Osteoblast (primary cell): ENCODE data around the gene ITFG2. TPM values are rescaled to one million over a fixed set of nuclear protein-coding genes. Genes with fewer than 3 reads are reported as not detected.
A peak's percentile ranks its signal among the peaks of the same experiment; 100 is the strongest.

ENCODE experiments used
- DNase-seq: peaks from one replicate; pipeline ENCODE4 v3.0.0; 2011; ENCODE audit warnings: low spot score, mixed read lengths; ENCODE audit not compliant: insufficient read length; ENCODE audit errors: missing footprints
- H2AFZ ChIP-seq: 2 replicates; pipeline ENCODE4 v1.6.0; 2011; ENCODE audit warnings: mild to moderate bottlenecking, low read length
- H3K27ac ChIP-seq: 2 replicates; pipeline ENCODE4 v1.5.1; 2011; ENCODE audit warnings: mild to moderate bottlenecking, low read depth, low read length, moderate library complexity
- H3K27me3 ChIP-seq: 2 replicates; pipeline ENCODE4 v1.6.0; 2012; ENCODE audit warnings: mild to moderate bottlenecking, control low read depth, inconsistent platforms, low read length, moderate library complexity; ENCODE audit not compliant: insufficient read depth
- H3K36me3 ChIP-seq: 2 replicates; pipeline ENCODE4 v1.5.1; 2011; ENCODE audit warnings: mild to moderate bottlenecking, low read length, control low read depth, moderate library complexity; ENCODE audit not compliant: insufficient read depth
- H3K4me1 ChIP-seq: 2 replicates; pipeline ENCODE4 v1.5.1; 2011; ENCODE audit warnings: mild to moderate bottlenecking, low read length, control low read depth, moderate library complexity; ENCODE audit not compliant: insufficient read depth
- H3K4me2 ChIP-seq: 2 replicates; pipeline ENCODE4 v1.6.0; 2011; ENCODE audit warnings: mild to moderate bottlenecking, low read length; ENCODE audit not compliant: insufficient read depth
- H3K4me3 ChIP-seq: fragments of 200-600 bp; sonication (generic); 3 replicates; pipeline ENCODE4 v1.5.1; 2012; ENCODE audit warnings: mild to moderate bottlenecking, low read length, inconsistent platforms; ENCODE audit not compliant: insufficient read depth
- H3K79me2 ChIP-seq: 2 replicates; pipeline ENCODE4 v1.6.0; 2012; ENCODE audit warnings: mild to moderate bottlenecking, low read length, control low read depth, inconsistent platforms; ENCODE audit not compliant: insufficient read depth
- H3K9me3 ChIP-seq: 2 replicates; pipeline ENCODE4 v1.5.1; 2011; ENCODE audit warnings: low read depth, low read length, control low read depth
- H4K20me1 ChIP-seq: 2 replicates; pipeline ENCODE4 v1.6.0; 2012; ENCODE audit warnings: mild to moderate bottlenecking, low read length, control low read depth; ENCODE audit not compliant: insufficient read depth
- total RNA-seq: library from RNA; depleted of rRNA; stranded (reverse); fragments of >200 nt; gene quantifications from 2 replicates; pipeline ENCODE4 v1.2.3, GENCODE V29; 2012
- TF ChIP-seq, protein P1 (sequence below): IDR thresholded peaks from 2 replicates; pipeline ENCODE4 v1.5.1; 2011; ENCODE audit warnings: mild to moderate bottlenecking, low read depth, low read length, moderate library complexity; ENCODE audit errors: extremely low read depth

The ITFG2 gene
- total RNA-seq, result 20.6 TPM in 2 replicates

GRCh38 chr12:2812290-2813213 lies at the start of gene ITFG2:
TSS of gene ITFG2 (plus strand) at chr12:2812668. CDS start at chr12:2812761, 93 bp downstream.
- Histone ChIP-seq H3K36me3 (peaks cover 5% of the 10 kb centered on the region), H3K4me2 (peak within 1 kb of the TSS; percentile 98), H3K4me3 (peak within 1 kb of the TSS; percentile 86), H4K20me1 (no peaks in the 10 kb centered on the region), H3K79me2 (peaks cover 31% of the 10 kb centered on the region), H2AFZ (peak within 1 kb of the TSS; percentile 98), H3K4me1 (peaks cover 11% of the 10 kb centered on the region), H3K9me3 (no peaks in the 10 kb centered on the region), H3K27ac (peak within 1 kb of the TSS; percentile 92), H3K27me3 (no peaks in the 10 kb centered on the region)
- DNase-seq, result peak; percentile 96
- TF ChIP-seq, protein P1, sequence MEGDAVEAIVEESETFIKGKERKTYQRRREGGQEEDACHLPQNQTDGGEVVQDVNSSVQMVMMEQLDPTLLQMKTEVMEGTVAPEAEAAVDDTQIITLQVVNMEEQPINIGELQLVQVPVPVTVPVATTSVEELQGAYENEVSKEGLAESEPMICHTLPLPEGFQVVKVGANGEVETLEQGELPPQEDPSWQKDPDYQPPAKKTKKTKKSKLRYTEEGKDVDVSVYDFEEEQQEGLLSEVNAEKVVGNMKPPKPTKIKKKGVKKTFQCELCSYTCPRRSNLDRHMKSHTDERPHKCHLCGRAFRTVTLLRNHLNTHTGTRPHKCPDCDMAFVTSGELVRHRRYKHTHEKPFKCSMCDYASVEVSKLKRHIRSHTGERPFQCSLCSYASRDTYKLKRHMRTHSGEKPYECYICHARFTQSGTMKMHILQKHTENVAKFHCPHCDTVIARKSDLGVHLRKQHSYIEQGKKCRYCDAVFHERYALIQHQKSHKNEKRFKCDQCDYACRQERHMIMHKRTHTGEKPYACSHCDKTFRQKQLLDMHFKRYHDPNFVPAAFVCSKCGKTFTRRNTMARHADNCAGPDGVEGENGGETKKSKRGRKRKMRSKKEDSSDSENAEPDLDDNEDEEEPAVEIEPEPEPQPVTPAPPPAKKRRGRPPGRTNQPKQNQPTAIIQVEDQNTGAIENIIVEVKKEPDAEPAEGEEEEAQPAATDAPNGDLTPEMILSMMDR, result no peak

- no peaks in the 10 kb centered on the region for H4K20me1 ChIP-seq
- no peaks in the 10 kb centered on the region for H3K4me1 ChIP-seq
- peaks cover 12% of the 10 kb centered on the region for H3K27me3 ChIP-seq
- no peak overlapping the region for H2AFZ ChIP-seq
- no peak overlapping the region for H3K4me3 ChIP-seq
- H3K79me2 ChIP-seq, result no peaks in the 10 kb centered on the region
- TF ChIP-seq, protein P1, result no peak
- no peak overlapping the region for H3K27ac ChIP-seq
- no peak overlapping the region for H3K4me2 ChIP-seq
- H3K9me3 ChIP-seq, result no peaks in the 10 kb centered on the region
- no peaks in the 10 kb centered on the region for H3K36me3 ChIP-seq
- DNase-seq, result no peak
Measured at GRCh38 chr12:2764398-2764797, 48.1 kb upstream of the ITFG2 start.

DNA sequence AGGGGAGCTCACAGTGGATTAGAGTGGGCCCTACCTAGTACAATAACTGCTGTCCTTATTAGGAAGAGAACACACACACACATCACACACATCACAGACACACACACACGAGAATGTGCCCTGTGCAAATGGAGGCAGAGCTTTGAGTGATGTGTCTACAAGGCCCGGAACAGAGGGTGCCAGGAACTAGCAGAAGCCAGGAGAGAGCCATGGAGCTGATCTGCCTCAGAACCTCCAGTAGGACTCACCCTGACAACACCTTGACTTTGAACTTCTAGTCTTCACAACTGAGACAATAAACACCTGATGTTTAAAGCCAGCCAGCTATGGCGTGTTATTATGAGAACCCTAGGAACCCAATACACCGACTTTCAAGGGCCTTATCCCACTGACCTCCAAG lies 47.4 kb upstream of the ITFG2 start:
- Histone ChIP-seq H3K27me3 (peaks cover 12% of the 10 kb centered on the region), H2AFZ (no peak overlapping the region), H3K36me3 (no peaks in the 10 kb centered on the region), H3K4me2 (no peak overlapping the region), H3K4me1 (no peaks in the 10 kb centered on the region), H3K27ac (no peak overlapping the region), H3K9me3 (no peaks in the 10 kb centered on the region), H3K79me2 (no peaks in the 10 kb centered on the region), H4K20me1 (no peaks in the 10 kb centered on the region), H3K4me3 (no peak overlapping the region)
- DNase-seq, result no peak
- TF ChIP-seq, protein P1, result no peak

DNA sequence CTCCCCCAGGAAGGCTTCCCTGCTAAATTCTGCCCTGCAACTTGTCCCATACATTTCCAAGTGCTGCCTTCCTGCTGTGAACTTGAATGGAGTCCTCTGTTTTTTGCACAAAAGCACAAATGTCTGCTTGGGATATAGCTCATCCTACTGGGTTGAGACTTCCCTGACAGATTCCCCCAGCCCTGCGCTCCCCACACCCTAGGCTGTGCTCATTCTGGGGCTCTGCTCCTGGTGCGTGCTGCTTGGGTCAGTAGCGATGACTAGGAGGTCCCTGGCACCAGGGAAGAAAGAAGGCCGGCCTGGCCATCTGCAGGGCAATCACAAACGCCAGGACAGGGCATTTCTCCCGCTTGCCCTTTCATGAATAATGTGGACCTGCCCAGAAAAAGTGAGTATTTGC lies 46.9 kb upstream of the ITFG2 start:
- Histone ChIP-seq H3K27me3 (peaks cover 12% of the 10 kb centered on the region), H3K27ac (no peak overlapping the region), H3K9me3 (no peaks in the 10 kb centered on the region), H3K4me3 (no peak overlapping the region), H3K4me2 (no peak overlapping the region), H2AFZ (no peak overlapping the region), H3K36me3 (no peaks in the 10 kb centered on the region), H3K79me2 (no peaks in the 10 kb centered on the region), H4K20me1 (no peaks in the 10 kb centered on the region), H3K4me1 (no peaks in the 10 kb centered on the region)
- TF ChIP-seq, protein P1, result no peak
- no peak for DNase-seq
